PFSK-1 (cell line): Measurements from ENCODE around the gene EMC1.

Experiments used
- POLR2AphosphoS5 ChIP-seq: IDR thresholded peaks from 2 replicates; pipeline ENCODE4 v1.6.1; 2012; ENCODE audit warnings: low read depth, mild to moderate bottlenecking, control low read depth, low read length, moderate library complexity
- TAF1 ChIP-seq: IDR thresholded peaks from 2 replicates; pipeline ENCODE4 v1.6.1; 2012; ENCODE audit warnings: low read length, control low read depth, borderline replicate concordance; ENCODE audit not compliant: insufficient read depth

GRCh38 chr1:19198820-19199219 lies 52.5 kb downstream of the EMC1 start:
- TF ChIP-seq POLR2AphosphoS5 = no peak
- no peak for TF ChIP-seq TAF1
